Activated T-helper 9 cell treated with anti-CD3 and anti-CD28 coated beads, Interleukin-2, amount 50 U/mL, for 16 hours (primary cell): ENCODE results near the gene SOX10.

ENCODE experiments used
- DNase-seq: peaks from one replicate; pipeline ENCODE4 v3.0.0-alpha.2; 2020; ENCODE audit warnings: low read depth

The SOX10 gene

GRCh38 chr22:37930270-37930951 is 53.9 kb downstream of the SOX10 start:
- DNase-seq, result no peak

GRCh38 chr22:37929390-37929789 is 55.0 kb downstream of the SOX10 start:
- DNase-seq, result no peak

- no peak for DNase-seq
Measured at GRCh38 chr22:37927637-37927936, 56.8 kb downstream of the SOX10 start.

GRCh38 chr22:37926771-37927636 is 57.4 kb downstream of the SOX10 start:
- no peak for DNase-seq

GRCh38 chr22:37926358-37926757 is 58.0 kb downstream of the SOX10 start:
- DNase-seq, result no peak

GRCh38 chr22:37925767-37926166 is 58.6 kb downstream of the SOX10 start:
- DNase-seq, result no peak

GRCh38 chr22:37925330-37925729 is 59.0 kb downstream of the SOX10 start:
- no peak for DNase-seq

GRCh38 chr22:37924386-37925065 is 59.8 kb downstream of the SOX10 start:
- DNase-seq, result no peak

- DNase-seq, result no peak
Measured at GRCh38 chr22:37923927-37924326, 60.4 kb downstream of the SOX10 start.
